Measurements from ENCODE around the gene PMF1. TPM values are rescaled to one million over a fixed set of nuclear protein-coding genes. Genes with fewer than 3 reads are reported as not detected.

The PMF1 gene
- total and polyA plus RNA-seq, 2 experiments from 2014 or later = 112 to 118 TPM

DNA sequence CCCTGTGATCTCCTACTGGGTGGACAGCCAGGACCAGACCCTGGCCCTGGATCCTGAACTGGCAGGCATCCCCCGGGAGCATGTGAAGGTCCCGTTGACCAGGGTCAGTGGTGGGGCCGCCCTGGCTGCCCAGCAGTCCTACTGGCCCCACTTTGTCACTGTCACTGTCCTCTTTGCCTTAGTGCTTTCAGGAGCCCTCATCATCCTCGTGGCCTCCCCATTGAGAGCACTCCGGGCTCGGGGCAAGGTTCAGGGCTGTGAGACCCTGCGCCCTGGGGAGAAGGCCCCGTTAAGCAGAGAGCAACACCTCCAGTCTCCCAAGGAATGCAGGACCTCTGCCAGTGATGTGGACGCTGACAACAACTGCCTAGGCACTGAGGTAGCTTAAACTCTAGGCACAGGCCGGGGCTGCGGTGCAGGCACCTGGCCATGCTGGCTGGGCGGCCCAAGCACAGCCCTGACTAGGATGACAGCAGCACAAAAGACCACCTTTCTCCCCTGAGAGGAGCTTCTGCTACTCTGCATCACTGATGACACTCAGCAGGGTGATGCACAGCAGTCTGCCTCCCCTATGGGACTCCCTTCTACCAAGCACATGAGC, 36.1 kb upstream of the PMF1 start:
- H3K79me2 ChIP-seq (replicated peaks; ENCODE audit: insufficient read depth) = no peaks in the 10 kb centered on the region
- Mint-ChIP-seq H3K27ac (no peak overlapping the region), H3K4me3 (no peak overlapping the region), H3K4me1 (peaks cover 27% of the 10 kb centered on the region), H3K9me3 (no peaks in the 10 kb centered on the region), H3K36me3 (ENCODE audit: low read depth) (peaks cover 2% of the 10 kb centered on the region; the same call in 1 of the 3 replicates), H3K27me3 (ENCODE audit: insufficient read depth, low read depth, poor library complexity) (peaks cover 14% of the 10 kb centered on the region)
- no peak overlapping the region for H3K4me2 ChIP-seq
- no peak for DNase-seq (ENCODE audit: low spot score)
- H3K4me3 ChIP-seq = no peak overlapping the region
- H3K36me3 ChIP-seq (ENCODE audit: insufficient read depth) = no peaks in the 10 kb centered on the region
- TF ChIP-seq, protein P1, sequence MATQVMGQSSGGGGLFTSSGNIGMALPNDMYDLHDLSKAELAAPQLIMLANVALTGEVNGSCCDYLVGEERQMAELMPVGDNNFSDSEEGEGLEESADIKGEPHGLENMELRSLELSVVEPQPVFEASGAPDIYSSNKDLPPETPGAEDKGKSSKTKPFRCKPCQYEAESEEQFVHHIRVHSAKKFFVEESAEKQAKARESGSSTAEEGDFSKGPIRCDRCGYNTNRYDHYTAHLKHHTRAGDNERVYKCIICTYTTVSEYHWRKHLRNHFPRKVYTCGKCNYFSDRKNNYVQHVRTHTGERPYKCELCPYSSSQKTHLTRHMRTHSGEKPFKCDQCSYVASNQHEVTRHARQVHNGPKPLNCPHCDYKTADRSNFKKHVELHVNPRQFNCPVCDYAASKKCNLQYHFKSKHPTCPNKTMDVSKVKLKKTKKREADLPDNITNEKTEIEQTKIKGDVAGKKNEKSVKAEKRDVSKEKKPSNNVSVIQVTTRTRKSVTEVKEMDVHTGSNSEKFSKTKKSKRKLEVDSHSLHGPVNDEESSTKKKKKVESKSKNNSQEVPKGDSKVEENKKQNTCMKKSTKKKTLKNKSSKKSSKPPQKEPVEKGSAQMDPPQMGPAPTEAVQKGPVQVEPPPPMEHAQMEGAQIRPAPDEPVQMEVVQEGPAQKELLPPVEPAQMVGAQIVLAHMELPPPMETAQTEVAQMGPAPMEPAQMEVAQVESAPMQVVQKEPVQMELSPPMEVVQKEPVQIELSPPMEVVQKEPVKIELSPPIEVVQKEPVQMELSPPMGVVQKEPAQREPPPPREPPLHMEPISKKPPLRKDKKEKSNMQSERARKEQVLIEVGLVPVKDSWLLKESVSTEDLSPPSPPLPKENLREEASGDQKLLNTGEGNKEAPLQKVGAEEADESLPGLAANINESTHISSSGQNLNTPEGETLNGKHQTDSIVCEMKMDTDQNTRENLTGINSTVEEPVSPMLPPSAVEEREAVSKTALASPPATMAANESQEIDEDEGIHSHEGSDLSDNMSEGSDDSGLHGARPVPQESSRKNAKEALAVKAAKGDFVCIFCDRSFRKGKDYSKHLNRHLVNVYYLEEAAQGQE (IDR thresholded peaks at IDR 0.05; ENCODE audit: unreplicated experiment) = no peak
- no peak for TF ChIP-seq ETS1 (IDR thresholded peaks at IDR 0.05)
- TF ChIP-seq EZH2 (IDR thresholded peaks at IDR 0.05; ENCODE audit: low read depth, unreplicated experiment) = no peak
- TF ChIP-seq NANOG (IDR thresholded peaks at IDR 0.05; ENCODE audit: borderline replicate concordance) = no peak
- TF ChIP-seq ZNF114 (CRISPR knock-in tag; IDR thresholded peaks at IDR 0.05) = no peak
- TF ChIP-seq CREB1 (CRISPR knock-in tag; IDR thresholded peaks at IDR 0.05; ENCODE audit: low read depth) = no peak
- TF ChIP-seq CTCF (conservative IDR thresholded peaks at IDR 0.05; ENCODE audit: low read depth in 2 of 2) = no peak
- no peak overlapping the region for H2AFZ ChIP-seq
- no peaks in the 10 kb centered on the region for H3K27me3 ChIP-seq (ENCODE audit: insufficient read depth)
- no peaks in the 10 kb centered on the region for H3K9me2 ChIP-seq (ENCODE audit: insufficient read depth)
- no peak for ATAC-seq
- no peak overlapping the region for H3K27ac ChIP-seq (ENCODE audit: low read depth)
- H3K4me1 ChIP-seq (ENCODE audit: insufficient read depth) = peaks cover 26% of the 10 kb centered on the region
- peaks cover 14% of the 10 kb centered on the region for H3F3A ChIP-seq (replicated peaks; ENCODE audit: low read depth)
- H4K20me1 ChIP-seq (replicated peaks; ENCODE audit: insufficient read depth) = no peaks in the 10 kb centered on the region
